ENCODE results near the gene ATG16L2.

The ATG16L2 gene

GRCh38 chr11:72814286-72815109 is at the start of gene ATG16L2:
ATG16L2 (plus strand) TSS chr11:72814411; CDS start chr11:72814446, 35 bp downstream.
- peak; percentile 93 for DNase-seq (ENCODE audit: low read depth)
- TF ChIP-seq POLR2A (IDR thresholded peaks at IDR 0.05; ENCODE audit: extremely low read depth, insufficient read length) (peak; percentile 76), CTCF (IDR thresholded peaks at IDR 0.05; ENCODE audit: low read depth, low read length) (peak; percentile 1), MYC (IDR thresholded peaks at IDR 0.05; ENCODE audit: low read depth, low read length) (peak; percentile 29; the same call in 1 of the 2 replicates), MAX (IDR thresholded peaks at IDR 0.05; ENCODE audit: low read depth, low read length) (no peak; the same call in 1 of the 2 replicates)
- peak within 1 kb of the TSS; percentile 81 for H3K4me3 ChIP-seq (ENCODE audit: low read depth, low read length)

GRCh38 chr11:72764503-72764902 is 49.7 kb upstream of the ATG16L2 start:
- no peak for DNase-seq (ENCODE audit: low read depth)
- TF ChIP-seq CTCF (IDR thresholded peaks at IDR 0.05; ENCODE audit: low read depth, low read length) (no peak), POLR2A (IDR thresholded peaks at IDR 0.05; ENCODE audit: extremely low read depth, insufficient read length) (no peak), MAX (IDR thresholded peaks at IDR 0.05; ENCODE audit: low read depth, low read length) (no peak), MYC (IDR thresholded peaks at IDR 0.05; ENCODE audit: low read depth, low read length) (no peak)
- H3K4me3 ChIP-seq (ENCODE audit: low read depth, low read length), result no peak overlapping the region

- DNase-seq (ENCODE audit: low read depth), result no peak
- TF ChIP-seq MYC (IDR thresholded peaks at IDR 0.05; ENCODE audit: low read depth, low read length), result no peak
- no peak for TF ChIP-seq MAX (IDR thresholded peaks at IDR 0.05; ENCODE audit: low read depth, low read length)
- TF ChIP-seq POLR2A (IDR thresholded peaks at IDR 0.05; ENCODE audit: extremely low read depth, insufficient read length), result no peak
- no peak for TF ChIP-seq CTCF (IDR thresholded peaks at IDR 0.05; ENCODE audit: low read depth, low read length)
- H3K4me3 ChIP-seq (ENCODE audit: low read depth, low read length), result no peak overlapping the region
These were observed 47.9 kb upstream of the ATG16L2 start for GRCh38 chr11:72766152-72766902.

GRCh38 chr11:72767203-72768062 is 46.8 kb upstream of the ATG16L2 start:
- no peak for DNase-seq (ENCODE audit: low read depth)
- TF ChIP-seq CTCF (IDR thresholded peaks at IDR 0.05; ENCODE audit: low read depth, low read length) (no peak), POLR2A (IDR thresholded peaks at IDR 0.05; ENCODE audit: extremely low read depth, insufficient read length) (no peak), MYC (IDR thresholded peaks at IDR 0.05; ENCODE audit: low read depth, low read length) (no peak), MAX (IDR thresholded peaks at IDR 0.05; ENCODE audit: low read depth, low read length) (no peak)
- H3K4me3 ChIP-seq (ENCODE audit: low read depth, low read length), result no peak overlapping the region

- TF ChIP-seq MAX (IDR thresholded peaks at IDR 0.05; ENCODE audit: low read depth, low read length) (no peak), CTCF (IDR thresholded peaks at IDR 0.05; ENCODE audit: low read depth, low read length) (no peak), POLR2A (IDR thresholded peaks at IDR 0.05; ENCODE audit: extremely low read depth, insufficient read length) (no peak), MYC (IDR thresholded peaks at IDR 0.05; ENCODE audit: low read depth, low read length) (no peak)
- no peak overlapping the region for H3K4me3 ChIP-seq (ENCODE audit: low read depth, low read length)
- no peak for DNase-seq (ENCODE audit: low read depth)
These were observed 45.6 kb upstream of the ATG16L2 start for GRCh38 chr11:72768581-72768980.

All from NB4 (cell line).